Fibroblast of skin of scalp (primary cell): ENCODE results near the gene MOSPD2. TPM values are rescaled to one million over a fixed set of nuclear protein-coding genes. Genes with fewer than 3 reads are reported as not detected.

Source experiments
- DNase-seq: peaks from one replicate; pipeline ENCODE4 v3.0.0-alpha.2; 2013
- polyA plus RNA-seq, 2 experiments: library from polyadenylated mRNA; unstranded; fragments of 120-200 nt; gene quantifications; one replicate each; pipeline ENCODE4 v1.2.1, GENCODE V29; 2013; ENCODE audit not compliant: insufficient read length in 2 of 2

Gene MOSPD2
- polyA plus RNA-seq (2013, experiment 1 of 2; ENCODE audit: insufficient read length), result 9.2 TPM
- polyA plus RNA-seq (2013, experiment 2 of 2; ENCODE audit: insufficient read length), result 11.9 TPM

DNA sequence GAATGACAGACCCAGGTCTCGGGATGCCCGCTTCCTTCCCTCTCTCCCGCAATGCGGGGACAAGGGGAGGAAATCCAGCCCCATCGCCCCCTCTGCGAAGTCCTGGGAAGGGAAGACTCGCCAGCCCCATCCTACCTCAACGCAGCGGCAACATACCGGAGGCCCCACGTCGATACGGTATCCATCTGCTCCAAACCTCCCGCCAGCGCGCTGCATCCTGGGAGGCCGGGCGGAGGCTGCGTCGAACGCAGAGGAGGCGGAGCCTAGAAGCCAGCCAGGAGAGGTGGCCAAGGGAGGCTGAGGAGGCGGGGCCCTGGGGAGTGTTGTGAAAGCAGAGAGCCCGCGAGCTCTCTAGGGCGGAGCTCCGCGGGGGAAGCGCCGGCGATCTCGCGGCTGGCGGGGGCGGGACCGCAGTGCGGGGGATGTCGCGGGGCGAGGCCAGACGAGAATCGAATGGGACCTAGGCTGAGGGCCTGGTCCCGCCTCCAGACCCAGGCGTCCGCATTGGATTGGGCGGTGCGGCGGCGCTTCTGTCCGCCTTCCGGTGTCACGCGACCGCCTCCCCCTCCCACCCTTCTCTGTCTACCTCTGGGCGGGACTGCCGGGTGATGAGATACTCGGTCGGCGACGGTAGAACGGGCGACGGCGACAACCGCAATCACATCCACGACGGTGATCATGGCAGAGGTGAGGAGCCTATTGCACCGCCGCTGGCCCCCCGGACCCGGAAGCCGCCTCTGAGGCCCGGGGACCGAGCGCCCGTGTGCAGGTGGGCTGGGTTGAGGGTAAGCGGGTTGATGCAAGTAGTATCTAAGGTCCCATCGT, at the start of gene MOSPD2, which contains the start of gene FANCB:
MOSPD2 (plus strand) TSS at position 571 of the 825 bp plus-strand sequence; CDS start at position 679, 108 bp downstream.
FANCB (minus strand) TSS at position 219 of the 825 bp plus-strand sequence. CDS start 7,559 bp downstream, outside the sequence.
- DNase-seq, result peak; percentile 96

DNA sequence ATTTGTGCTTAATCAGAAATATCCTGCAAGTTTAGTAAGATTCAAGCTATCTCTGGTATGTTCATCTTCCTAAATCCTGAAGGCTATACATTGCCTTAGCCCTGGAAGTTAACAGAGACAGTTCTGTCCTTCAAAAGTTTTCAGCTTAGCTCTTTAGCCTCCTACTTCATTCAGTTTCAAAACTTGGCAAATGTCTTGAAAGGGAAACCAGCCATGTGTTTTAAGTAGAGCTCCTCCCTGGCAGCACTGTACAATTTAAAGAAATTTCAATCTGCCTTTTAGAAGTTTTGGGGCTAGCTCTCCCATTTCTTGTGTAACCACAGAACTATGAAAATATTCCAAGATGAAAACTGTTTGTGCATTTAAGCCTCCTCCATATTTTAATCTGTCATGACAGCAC, 47.4 kb upstream of the MOSPD2 start:
- DNase-seq, result no peak

DNA sequence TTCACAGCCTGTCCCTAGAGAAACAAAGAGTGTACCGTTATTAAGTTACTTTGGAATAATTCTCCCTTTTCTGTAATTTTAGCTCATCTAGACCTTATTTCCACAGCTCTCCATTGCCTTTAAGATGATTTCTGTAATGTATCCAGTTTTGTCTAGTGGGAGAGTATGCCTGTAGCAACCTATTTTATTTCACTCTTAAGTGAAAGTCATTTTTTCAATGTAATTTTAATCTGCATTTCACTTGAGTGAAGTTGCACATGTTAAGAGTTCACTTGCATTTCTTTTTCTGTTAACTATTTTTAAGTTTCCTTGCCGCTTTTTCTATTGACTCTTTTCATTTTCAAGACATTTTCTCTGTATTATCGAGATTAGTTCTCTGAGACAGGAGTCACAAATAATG, 46.9 kb upstream of the MOSPD2 start:
- DNase-seq, result no peak

DNA sequence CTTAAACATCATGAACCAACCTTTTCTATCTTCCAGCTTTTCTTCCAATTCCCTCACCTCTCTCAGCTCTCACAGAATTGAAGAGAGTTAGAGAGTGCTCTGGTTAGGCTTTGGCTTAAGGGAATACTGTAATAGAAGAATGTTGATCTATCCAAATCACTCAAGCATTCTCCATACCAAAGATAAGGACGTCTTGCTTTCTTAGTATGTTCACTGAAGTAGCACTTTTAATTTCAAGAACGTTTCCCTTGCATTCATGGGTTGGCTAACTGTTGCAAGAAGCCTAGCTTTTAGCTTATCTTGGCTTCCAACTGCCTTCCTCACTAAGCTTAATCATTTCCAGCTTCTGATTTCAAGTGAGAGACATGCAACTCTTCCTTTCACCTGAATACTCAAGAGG, 43.6 kb upstream of the MOSPD2 start:
- DNase-seq, result no peak

DNA sequence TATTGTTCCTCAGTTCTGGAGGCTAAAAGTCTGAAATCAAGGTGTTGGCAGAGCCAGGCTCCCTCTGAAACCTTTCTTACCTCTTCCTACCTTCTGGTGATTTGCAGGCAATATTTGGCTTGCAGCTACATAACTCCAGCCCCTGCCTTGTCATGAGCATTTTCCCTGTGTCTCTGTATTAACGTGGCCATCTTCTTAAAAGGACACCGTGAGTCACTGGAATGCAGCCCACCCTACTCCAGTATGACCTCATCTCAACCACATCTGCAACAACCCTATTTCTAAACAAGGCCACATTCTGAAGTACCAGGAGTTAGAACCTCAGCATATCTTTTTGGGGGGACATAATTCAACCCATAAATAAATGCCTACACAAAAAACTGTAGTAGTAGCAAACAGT, 41.1 kb upstream of the MOSPD2 start:
- peak; percentile 74 for DNase-seq

DNA sequence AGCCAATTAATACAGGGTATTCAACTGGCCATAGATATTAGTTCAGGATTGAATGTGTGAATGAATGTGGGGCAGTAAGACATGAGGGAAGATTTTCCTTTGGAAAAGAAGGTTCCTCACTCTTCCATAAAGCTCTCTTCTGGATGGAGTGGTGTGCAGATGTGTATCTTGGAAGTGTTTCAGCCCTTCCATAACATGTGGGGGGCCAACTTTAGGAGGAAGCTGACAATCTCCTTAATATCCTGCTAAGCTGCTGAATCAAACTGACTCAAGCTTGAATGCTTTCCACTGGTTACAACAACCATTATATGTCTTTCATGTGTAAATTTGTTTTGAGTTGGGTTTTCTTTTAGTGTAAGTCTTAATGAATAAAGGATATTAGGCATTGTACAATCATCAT, 40.6 kb upstream of the MOSPD2 start:
- DNase-seq, result peak; percentile 54

DNA sequence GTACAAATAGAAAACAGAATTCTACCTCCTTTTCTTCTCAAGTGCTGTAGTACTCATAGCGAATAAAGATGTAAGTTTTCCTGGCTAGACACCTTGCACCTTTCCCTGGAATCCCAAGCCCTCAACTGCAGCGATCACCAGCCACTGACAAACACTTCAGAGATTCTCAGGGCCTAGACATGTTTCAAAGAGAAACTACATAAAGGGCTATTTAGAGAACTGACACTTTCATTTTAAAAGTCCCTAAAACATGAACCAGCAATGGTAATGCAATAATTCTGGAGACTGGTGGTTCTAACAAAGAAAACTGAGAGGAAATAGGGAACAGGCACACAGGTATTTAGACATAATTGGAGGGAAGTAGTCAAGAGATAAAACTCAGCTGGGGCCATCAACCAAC, 36.1 kb upstream of the MOSPD2 start:
- no peak for DNase-seq

DNA sequence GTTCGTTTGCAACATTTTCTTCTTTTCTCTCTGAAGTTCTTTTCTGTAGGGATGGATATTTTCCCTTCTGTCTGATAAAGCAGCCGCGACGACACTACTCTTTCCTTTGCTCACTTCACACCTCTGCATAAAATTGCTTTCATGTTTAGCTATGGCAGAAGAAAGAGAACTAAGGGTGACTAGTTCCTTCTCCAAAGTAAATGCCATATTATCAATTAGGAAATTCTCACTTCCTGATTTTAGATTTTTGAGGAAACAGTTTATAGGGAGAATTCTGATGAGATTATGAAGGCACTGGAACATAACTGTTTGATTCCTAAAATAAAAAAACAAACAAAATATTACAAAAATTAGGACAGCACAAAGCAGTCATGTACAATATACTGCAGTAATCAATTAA, 29.6 kb upstream of the MOSPD2 start:
- no peak for DNase-seq

DNA sequence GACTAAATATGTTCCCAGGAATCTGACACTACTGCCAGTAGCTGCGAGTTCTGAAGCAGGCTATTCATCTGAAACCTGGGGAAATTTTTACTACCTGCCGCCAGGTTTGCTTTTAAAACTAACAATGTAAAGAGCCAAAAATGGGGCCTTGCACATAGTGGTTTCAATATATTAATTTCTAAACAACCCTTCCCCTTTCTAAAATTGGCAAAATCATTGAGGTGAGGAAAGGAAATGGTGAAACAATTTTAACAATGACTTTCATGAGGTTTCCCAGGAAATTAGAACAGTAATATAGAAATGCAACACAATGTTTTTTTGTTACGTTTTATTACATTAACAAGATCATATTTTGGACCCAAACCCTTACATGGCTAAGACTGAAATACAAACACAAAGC, 21.7 kb upstream of the MOSPD2 start:
- DNase-seq, result no peak

DNA sequence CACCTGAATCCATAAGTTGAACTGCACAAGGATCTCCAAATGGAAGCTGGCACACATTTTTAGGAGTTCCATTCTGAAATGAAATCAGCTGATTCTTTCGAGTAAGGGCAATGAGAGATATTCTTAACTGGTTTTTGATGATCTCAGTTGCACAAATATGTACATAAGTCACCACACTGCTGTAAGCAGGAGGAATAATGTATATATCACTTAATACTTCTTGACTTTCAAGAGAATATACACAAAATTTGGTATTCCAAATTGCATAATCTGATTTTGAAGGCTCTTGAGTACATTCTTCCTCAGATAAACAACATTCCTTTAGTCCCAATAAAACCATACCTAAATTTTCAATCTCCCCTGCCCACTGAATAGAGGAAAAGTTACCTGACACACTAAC, 8.6 kb upstream of the MOSPD2 start:
- DNase-seq, result peak; percentile 73

DNA sequence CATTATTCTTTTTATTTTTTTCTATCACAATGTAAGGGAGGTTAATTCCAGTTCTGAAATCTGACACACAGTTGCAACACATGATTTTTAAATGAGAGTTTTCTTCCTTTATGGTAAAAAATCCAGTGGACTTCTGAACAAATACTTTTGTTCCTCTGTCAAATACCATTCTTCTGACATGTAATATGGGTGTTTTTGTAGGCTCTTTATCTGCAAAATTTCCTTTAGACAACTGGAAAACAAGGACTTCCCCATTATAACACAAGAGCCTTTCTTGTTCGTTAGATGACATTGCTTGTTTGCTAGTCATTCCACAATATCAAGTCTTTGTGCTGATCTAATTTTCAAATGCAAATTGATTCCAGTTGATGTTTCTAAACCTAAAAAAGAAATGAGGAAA, 8.0 kb upstream of the MOSPD2 start:
- peak; percentile 56 for DNase-seq

DNA sequence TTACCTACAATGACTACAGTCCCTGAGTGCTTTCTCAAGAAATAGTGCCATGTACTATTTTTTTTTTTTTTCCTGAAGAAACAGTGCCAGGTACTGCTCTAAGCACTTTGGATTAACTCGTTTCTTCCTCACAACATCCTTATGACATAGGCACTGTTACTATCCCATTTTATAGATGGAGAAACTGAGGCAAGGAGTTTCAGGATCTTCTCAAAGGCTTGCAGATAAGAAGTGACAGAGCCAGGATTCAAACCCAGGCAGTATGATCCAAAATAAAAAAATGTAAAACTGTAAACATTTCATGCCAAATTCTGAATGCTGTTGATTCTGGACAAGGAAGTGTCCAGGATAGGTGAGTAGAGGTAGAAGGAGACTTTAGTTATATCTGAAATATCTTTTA, 1.5 kb upstream of the MOSPD2 start:
- no peak for DNase-seq

DNA sequence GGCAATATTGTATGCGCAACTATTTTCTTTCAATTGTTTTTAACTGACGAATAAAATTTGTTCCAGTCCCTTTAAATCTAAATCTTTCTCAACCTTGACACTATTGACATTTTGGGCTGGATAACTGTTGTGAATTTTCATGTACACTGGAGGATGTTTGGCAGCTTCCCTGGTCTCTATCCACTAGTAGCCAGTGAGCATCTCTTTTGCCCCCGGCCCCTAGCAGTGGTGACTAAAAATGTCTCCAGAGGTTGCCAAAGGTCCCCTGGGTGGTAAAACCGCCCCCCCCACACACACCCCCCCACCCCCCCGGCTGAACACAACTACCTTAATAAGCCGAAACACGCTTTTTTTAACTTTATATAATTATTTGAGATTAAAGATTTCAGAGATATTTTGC, 866 bp upstream of the MOSPD2 start:
- DNase-seq, result no peak

DNA sequence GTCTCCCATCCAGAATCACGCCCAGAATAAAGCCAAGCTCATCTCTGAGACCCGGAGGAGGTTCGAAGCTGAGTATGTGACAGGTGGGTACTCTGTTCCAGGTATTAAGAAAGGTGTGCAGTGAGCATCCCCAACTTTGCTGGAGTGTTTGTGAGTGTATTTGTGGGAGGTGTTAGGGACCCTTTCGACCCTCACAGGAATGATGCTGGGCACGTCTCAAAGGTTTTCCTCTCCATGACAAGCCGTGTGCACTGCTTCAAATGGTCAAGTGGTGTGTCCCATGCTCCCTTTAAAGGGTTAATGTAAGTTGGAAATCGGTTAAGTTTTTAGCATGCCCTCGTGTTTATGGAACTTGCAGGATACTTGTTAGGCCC, 442 bp downstream of the MOSPD2 start:
- DNase-seq, result no peak

DNA sequence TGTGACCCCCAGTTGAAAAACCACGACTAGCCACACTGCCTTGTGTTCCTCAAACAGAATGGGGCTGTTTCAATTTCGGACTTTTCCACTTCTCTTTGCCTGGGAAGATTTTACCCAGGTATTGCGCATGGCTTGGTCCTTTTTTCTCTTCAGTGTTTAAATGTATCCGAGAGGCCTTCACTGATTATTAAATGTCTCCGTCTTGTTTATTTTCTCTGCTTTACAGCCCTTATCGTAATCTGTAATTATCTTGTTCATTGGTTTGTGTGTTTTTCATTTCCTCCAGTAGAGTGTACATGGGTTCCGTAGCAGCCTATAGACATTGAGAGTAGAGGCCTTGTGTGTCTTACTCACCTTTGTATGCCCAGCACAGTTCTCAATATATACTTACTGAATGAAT, 2.4 kb downstream of the MOSPD2 start:
- no peak for DNase-seq

DNA sequence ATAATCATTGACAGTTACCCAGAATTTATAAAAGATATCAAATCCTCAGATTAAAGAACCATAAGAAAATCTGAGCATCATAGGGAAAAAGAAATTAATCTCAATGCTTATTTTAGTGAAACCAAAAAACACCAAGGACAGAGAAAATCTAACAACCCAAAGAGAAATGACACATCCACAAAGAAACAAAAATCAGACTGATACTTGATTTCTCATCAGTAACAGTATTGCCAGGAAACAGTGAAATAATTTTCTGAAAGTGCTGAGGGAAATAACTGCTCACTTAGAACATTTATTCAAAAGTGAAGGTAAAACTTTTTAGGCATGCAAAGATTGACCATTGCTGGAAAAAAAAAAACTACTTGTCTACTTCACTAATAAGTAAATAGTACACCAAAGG, 10.6 kb downstream of the MOSPD2 start:
- no peak for DNase-seq

DNA sequence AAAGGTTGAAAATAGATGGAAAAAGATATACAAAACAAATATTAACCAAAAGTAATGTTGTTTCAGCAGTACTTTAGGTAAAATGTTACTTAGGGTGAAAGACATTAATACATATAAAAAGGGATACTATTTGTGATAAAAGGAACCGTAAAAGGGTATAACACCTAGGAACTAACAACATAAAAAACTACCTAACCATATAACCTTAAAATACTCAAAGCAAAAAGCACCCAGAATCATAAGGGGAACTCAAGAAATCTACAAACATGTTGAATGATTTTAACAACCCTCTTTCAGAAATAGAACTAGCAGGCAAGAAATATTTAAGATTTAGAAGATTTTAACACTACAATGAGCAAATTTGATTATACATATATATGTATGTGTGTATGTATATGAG, 11.5 kb downstream of the MOSPD2 start:
- DNase-seq, result no peak

DNA sequence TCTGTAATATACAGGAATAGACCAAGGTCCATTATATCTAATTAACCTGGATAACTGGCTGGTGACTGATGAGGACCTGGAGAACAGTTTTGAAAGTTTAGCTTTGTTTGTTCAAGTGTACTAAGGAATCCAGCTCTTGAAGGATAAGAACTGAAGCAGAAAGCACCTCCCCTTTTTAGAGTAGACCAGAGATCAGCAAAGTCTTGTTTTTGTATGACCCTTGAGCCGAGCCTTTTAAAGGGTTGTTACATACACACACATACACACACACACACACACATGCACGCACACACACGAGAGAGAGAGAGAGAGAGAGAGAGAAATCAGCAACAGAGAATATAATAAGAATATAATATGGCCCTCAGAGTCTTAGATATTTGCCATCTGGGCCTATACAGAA, 13.0 kb downstream of the MOSPD2 start:
- no peak for DNase-seq

DNA sequence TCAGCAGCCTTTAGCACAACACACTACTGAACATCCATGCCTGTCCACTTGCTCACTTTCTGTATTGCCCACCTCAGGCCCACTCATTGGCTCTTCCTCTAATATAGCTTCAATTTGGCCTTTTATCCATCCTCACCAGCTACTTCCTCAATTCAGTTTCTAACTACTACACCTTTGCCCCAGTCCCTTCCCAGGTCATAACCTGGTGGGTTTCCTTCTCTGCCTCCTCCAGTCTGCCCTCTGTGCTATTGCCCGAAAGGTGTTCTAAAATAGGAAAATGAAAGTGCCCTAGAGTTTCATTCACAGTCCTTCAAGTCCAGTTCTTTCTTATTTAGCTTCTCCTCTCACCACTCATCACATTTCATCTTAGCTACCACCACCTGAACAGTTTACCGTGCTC, 23.1 kb downstream of the MOSPD2 start:
- no peak for DNase-seq

DNA sequence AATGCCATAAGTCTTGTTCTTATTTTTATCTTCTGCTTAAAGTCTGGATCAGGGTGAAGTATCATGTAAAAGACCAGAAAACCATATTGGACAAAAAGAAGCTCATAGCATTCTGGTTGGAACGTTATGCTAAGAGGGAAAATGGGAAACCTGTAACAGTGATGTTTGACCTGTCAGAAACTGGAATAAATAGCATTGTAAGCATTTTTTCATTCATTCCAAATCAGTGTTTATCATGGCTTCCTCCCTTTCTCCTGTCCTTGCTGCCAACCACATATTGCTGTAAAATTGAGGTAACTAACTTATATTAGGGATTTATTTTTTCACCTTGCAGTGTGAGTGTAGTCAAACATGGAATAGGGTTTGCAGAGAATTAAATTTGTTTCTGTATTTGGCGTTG, 23.8 kb downstream of the MOSPD2 start:
- DNase-seq, result no peak

DNA sequence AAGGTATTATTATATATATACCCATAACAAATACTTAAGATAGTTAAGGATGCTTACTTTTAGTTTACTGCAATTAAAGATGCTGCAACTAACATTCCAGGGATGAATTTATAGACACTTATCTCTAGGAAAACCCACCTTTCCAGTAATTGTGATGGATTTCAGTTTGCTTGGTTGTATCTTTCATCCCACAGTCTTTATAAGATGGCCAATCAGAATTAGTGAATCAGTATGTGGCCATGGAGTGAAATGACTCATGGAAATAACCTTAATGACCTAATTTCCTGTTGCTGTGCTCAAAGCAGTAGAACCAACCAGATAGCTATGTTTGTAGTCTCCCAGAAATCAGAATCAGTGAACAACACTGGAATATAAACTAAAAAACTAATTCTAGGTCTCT, 26.4 kb downstream of the MOSPD2 start:
- DNase-seq, result peak; percentile 45

DNA sequence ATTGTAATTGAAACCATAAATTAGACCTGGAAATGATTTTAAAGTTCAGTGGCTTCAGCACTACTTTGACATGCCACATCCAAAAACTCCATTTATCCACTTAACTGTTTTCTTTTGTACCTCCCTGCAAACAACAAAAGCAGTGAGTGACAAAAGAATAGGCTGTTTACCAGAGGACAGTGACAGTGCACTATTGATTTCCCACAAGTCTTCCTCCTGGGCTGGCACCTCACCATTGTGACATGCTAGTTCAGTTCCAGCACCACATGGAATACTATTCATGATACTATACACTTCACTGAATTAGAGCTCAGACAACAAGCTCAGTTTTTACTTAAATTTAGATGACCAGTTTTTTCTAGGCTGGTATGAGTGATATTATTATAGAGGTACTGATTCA, 29.3 kb downstream of the MOSPD2 start:
- DNase-seq, result no peak

DNA sequence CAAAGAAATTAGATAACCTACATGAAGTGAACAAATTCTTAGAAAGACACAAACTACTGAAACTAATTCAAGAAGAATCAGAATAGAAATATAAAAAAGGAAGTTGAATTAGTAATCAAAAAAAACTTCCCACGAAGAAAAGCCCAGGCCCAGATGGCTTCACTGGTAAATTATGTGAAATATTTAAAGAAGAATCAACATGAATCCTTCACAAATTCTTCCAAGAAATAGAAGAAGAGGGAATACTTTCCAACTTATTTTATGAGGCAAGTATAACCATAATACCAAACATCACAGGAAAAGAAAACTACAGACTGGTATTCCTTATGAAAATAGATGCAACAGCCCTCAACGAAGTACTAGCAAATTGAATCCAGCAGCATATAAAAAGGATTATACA, 30.7 kb downstream of the MOSPD2 start:
- peak; percentile 75 for DNase-seq

DNA sequence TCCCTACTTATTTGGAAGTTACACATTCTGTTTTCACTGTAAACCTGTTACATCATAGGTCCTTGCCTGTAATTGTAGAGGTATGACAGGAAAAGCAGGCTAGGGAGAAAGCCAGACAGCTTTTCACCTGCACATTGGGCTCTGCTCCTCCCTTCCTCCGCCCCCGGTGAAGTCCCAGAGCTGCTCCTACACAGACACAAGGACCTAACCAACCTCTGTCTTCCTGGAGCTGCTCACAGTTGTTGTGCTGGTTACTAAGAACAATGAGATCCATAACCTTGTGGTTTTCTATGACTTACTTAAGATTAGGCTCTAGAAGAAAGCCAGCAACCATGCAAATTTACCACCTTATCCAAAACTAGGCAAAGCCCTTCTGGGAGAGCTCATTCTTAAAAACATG, 40.0 kb downstream of the MOSPD2 start:
- DNase-seq, result no peak

DNA sequence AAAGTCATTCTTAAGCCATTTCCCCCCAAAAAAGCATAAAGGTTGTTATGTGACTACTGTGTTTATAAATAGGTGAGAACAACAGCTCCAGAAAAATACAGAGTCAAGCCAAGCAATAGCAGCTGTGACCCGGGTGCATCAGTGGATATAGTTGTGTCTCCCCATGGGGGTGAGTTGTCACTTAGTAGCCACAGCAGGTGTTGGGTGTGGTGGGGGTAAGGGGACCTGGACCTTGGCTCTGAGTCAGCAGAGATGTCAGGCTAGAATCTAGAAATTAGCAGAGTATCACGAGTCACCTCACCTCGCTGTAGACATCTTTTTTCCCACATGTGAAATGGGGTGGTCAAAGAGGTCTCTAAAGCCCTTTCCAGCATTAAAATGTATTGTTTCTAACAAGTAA, 42.4 kb downstream of the MOSPD2 start:
- no peak for DNase-seq
